SK-N-SH (cell line): ENCODE data around the gene MEGF6. TPM values are rescaled to one million over a fixed set of nuclear protein-coding genes. Genes with fewer than 3 reads are reported as not detected.

Source experiments
- CTCF ChIA-PET: fragments of 300-600, 350-600 bp; formaldehyde crosslinking; extraction: SDS; loops from one replicate; lab custom pipeline; 2021; lab: Yijun Ruan, JAX
- POLR2A ChIA-PET: fragments of 350-600 bp; sonication (Branson Sonifier 250); formaldehyde crosslinking; extraction: SDS; loops from one replicate; lab custom pipeline; 2020; ENCODE audit warnings: antibody characterized with exemption, inconsistent platforms; lab: Yijun Ruan, JAX
- DNase-seq: peaks from one replicate; pipeline ENCODE4 v3.0.0; 2012
- H2AFZ ChIP-seq: fragments of 200-600 bp; sonication (generic); 2 replicates; pipeline ENCODE4 v1.8.1; 2016; ENCODE audit warnings: antibody characterized with exemption, mild to moderate bottlenecking, low read depth
- H3F3A ChIP-seq: fragments of 200-600 bp; sonication (generic); replicated peaks from 2 replicates; pipeline ENCODE3; 2016; ENCODE audit warnings: antibody characterized with exemption, mild to moderate bottlenecking; ENCODE audit not compliant: insufficient read depth
- H3K27ac ChIP-seq, 2 experiments: fragments of 200-500 bp in 1 of 2; fragments of 200-600 bp in 1 of 2; sonication (Bioruptor generic) in 1 of 2; sonication (generic), shearing (Covaris generic) in 1 of 2; 2 replicates each; pipeline versions ENCODE4 v1.5.1 to v1.6.1; 2014 to 2016; ENCODE audit warnings: low read depth in 2 of 2, inconsistent platforms in 1 of 2, low read length in 1 of 2, mild to moderate bottlenecking in 1 of 2, mixed read lengths in 1 of 2
- H3K27me3 ChIP-seq: fragments of 200-600 bp; sonication (generic), shearing (Covaris generic); 2 replicates; pipeline ENCODE4 v1.6.1; 2016; ENCODE audit warnings: mixed run types; ENCODE audit not compliant: insufficient read depth
- H3K36me3 ChIP-seq, 2 experiments: fragments of 200-500 bp in 1 of 2; fragments of 200-600 bp in 1 of 2; sonication (Bioruptor generic) in 1 of 2; sonication (generic) in 1 of 2; replicated peaks in 1 of 2; 2 replicates each; pipeline versions ENCODE3 to v1.5.1; 2014 to 2016; ENCODE audit warnings: low read length in 1 of 2, mild to moderate bottlenecking in 1 of 2; ENCODE audit not compliant: insufficient read depth in 2 of 2, control insufficient read depth in 1 of 2
- H3K4me1 ChIP-seq, 2 experiments: fragments of 200-500 bp in 1 of 2; fragments of 200-600 bp in 1 of 2; sonication (Bioruptor generic) in 1 of 2; sonication (generic), shearing (Covaris generic) in 1 of 2; 2 replicates each; pipeline versions ENCODE4 v1.5.1 to v1.6.1; 2014 to 2016; ENCODE audit warnings: low read depth in 1 of 2, low read length in 1 of 2, mixed run types in 1 of 2; ENCODE audit not compliant: insufficient read depth in 2 of 2, control insufficient read depth in 1 of 2
- H3K4me2 ChIP-seq: fragments of 200-600 bp; sonication (generic), shearing (Covaris generic); 2 replicates; pipeline ENCODE4 v1.6.1; 2017; ENCODE audit warnings: mixed run types
- H3K4me3 ChIP-seq, 2 experiments: fragments of 200-500 bp in 1 of 2; fragments of 200-600 bp in 1 of 2; sonication (Bioruptor generic) in 1 of 2; sonication (generic), shearing (Covaris generic) in 1 of 2; 2 replicates each; pipeline versions ENCODE4 v1.5.1 to v1.8.1; 2014 to 2016; ENCODE audit warnings: low read depth in 2 of 2, inconsistent platforms in 1 of 2, low read length in 1 of 2, mild to moderate bottlenecking in 1 of 2, mixed read lengths in 1 of 2, moderate library complexity in 1 of 2
- H3K79me2 ChIP-seq: fragments of 200-600 bp; sonication (generic); 2 replicates; pipeline ENCODE4 v1.8.1; 2017; ENCODE audit warnings: mild to moderate bottlenecking; ENCODE audit not compliant: insufficient read depth
- H3K9ac ChIP-seq: fragments of 200-600 bp; sonication (generic); 2 replicates; pipeline ENCODE4 v1.6.1; 2017; ENCODE audit warnings: mixed run types
- H3K9me2 ChIP-seq: fragments of 200-600 bp; sonication (generic); 2 replicates; pipeline ENCODE4 v1.6.1; 2017; ENCODE audit warnings: mixed run types
- H3K9me3 ChIP-seq: fragments of 200-600 bp; sonication (generic); 2 replicates; pipeline ENCODE4 v1.6.1; 2017; ENCODE audit warnings: mixed run types, mild to moderate bottlenecking, moderate library complexity
- H4K20me1 ChIP-seq: fragments of 200-600 bp; sonication (generic); 2 replicates; pipeline ENCODE4 v1.6.1; 2017; ENCODE audit warnings: mild to moderate bottlenecking, mixed run types; ENCODE audit not compliant: insufficient read depth
- EZH2phosphoT487 ChIP-seq: fragments of 200-600 bp; sonication (generic); IDR thresholded peaks from 2 replicates; pipeline ENCODE4 v1.6.1; 2017; ENCODE audit warnings: low read depth, mixed run types, mild to moderate bottlenecking, antibody characterized with exemption, moderate library complexity, borderline replicate concordance
- FOSL2 ChIP-seq: IDR thresholded peaks from 2 replicates; pipeline ENCODE4 v1.4.0; 2012; ENCODE audit warnings: low read depth, mild to moderate bottlenecking, moderate library complexity, borderline replicate concordance
- MXI1 ChIP-seq: IDR thresholded peaks from 2 replicates; pipeline ENCODE4 v1.6.1; 2012; ENCODE audit warnings: mild to moderate bottlenecking, low read depth, low read length, improper control_type of control experiment
- NFIC ChIP-seq: IDR thresholded peaks from 2 replicates; pipeline ENCODE4 v1.4.0; 2012; ENCODE audit warnings: borderline replicate concordance
- NRF1 ChIP-seq: IDR thresholded peaks from 2 replicates; pipeline ENCODE4 v1.6.1; 2012; ENCODE audit warnings: low read depth, mild to moderate bottlenecking, low read length
- PBX3 ChIP-seq: IDR thresholded peaks from 2 replicates; pipeline ENCODE4; 2012
- POLR2AphosphoS5 ChIP-seq: IDR thresholded peaks from 2 replicates; pipeline ENCODE4 v1.6.1; 2012; ENCODE audit warnings: low read depth, low read length
- RCOR1 ChIP-seq: fragments of 150-350 bp; IDR thresholded peaks from 2 replicates; pipeline ENCODE4 v1.6.1; 2017; ENCODE audit warnings: antibody characterized with exemption, low read length
- RFX5 ChIP-seq: IDR thresholded peaks from 2 replicates; pipeline ENCODE4 v1.6.1; 2012; ENCODE audit warnings: mild to moderate bottlenecking, improper control_type of control experiment, low read length
- SMC3 ChIP-seq: IDR thresholded peaks from 2 replicates; pipeline ENCODE4 v1.6.1; 2012; ENCODE audit warnings: low read depth, low read length, improper control_type of control experiment
- USF1 ChIP-seq: IDR thresholded peaks from 2 replicates; pipeline ENCODE4 v1.4.0; 2012; ENCODE audit warnings: low read depth, borderline replicate concordance
- WGBS: methylation state at CpG from one replicate; pipeline ENCODE4 v1.1.6; 2017; ENCODE audit warnings: low lambda C conversion rate; 5-methylcytosine and 5-hydroxymethylcytosine counted together
- polyA plus RNA-seq, 3 experiments: library from polyadenylated mRNA; depleted of rRNA; stranded (reverse); fragments of >200 nt; gene quantifications; 2 replicates each; pipeline ENCODE4 v1.2.3, GENCODE V29; 2012

The MEGF6 gene
- polyA plus RNA-seq, 1 of the 3 experiments (the other 2 are of a cell fraction), result 7.6 TPM

- Histone ChIP-seq H3K9ac (no peak overlapping the region), H3K79me2 (no peaks in the 10 kb centered on the region), H3K4me3 (no peak overlapping the region), H3K9me2 (no peaks in the 10 kb centered on the region), H3K9me3 (no peaks in the 10 kb centered on the region), H2AFZ (no peak overlapping the region), H3K27me3 (no peaks in the 10 kb centered on the region), H4K20me1 (no peaks in the 10 kb centered on the region), H3K4me2 (no peak overlapping the region), H3F3A (no peaks in the 10 kb centered on the region), H3K4me1 (peaks cover 0 to 32% of the 10 kb centered on the region in 2 experiments; a peak in 1 of 4 replicates), H3K36me3 (no peaks in the 10 kb centered on the region), H3K27ac (no peak overlapping the region)
- ChIA-PET CTCF (interaction anchor here (1.0 kb wide), 1 partner anchor 20 kb away, joined by 3 read pairs; no protein-coding TSS in a partner anchor), POLR2A (no interaction called here)
- no peak for DNase-seq
- 64% methylated on average over 8 of the region's 13 CpGs for WGBS
- no peak for TF ChIP-seq SMC3
- TF ChIP-seq NFIC, result no peak
- no peak for TF ChIP-seq NRF1
- TF ChIP-seq FOSL2, result no peak
- no peak for TF ChIP-seq RFX5
- TF ChIP-seq, all 33 proteins: peak for 0
These were observed 49.6 kb downstream of the MEGF6 start for GRCh38 chr1:3561702-3562101.

GRCh38 chr1:3560981-3561380 lies 50.3 kb downstream of the MEGF6 start:
- Histone ChIP-seq H3K4me3 (no peak overlapping the region), H3K36me3 (no peaks in the 10 kb centered on the region), H3K4me2 (no peak overlapping the region), H2AFZ (no peak overlapping the region), H3K9me2 (no peaks in the 10 kb centered on the region), H4K20me1 (no peaks in the 10 kb centered on the region), H3K9ac (no peak overlapping the region), H3K9me3 (no peaks in the 10 kb centered on the region), H3F3A (no peaks in the 10 kb centered on the region), H3K27ac (no peak overlapping the region), H3K4me1 (peaks cover 0 to 25% of the 10 kb centered on the region in 2 experiments; a peak in 1 of 4 replicates), H3K79me2 (no peaks in the 10 kb centered on the region), H3K27me3 (no peaks in the 10 kb centered on the region)
- no peak for DNase-seq
- TF ChIP-seq FOSL2 (no peak), SMC3 (no peak), MXI1 (no peak), RCOR1 (no peak), PBX3 (no peak), EZH2phosphoT487 (no peak), POLR2AphosphoS5 (no peak), USF1 (no peak)
- POLR2A ChIA-PET, result no interaction called here
- CTCF ChIA-PET, result interaction anchor here (0.9 to 1.0 kb wide), 2 partner anchors 19 to 108 kb away, joined by 3 read pairs; no protein-coding TSS in a partner anchor
- WGBS, result 80% methylated on average over 8 of the region's 9 CpGs
